ENCODE data around the gene MTMR3.
A peak's percentile ranks its signal among the peaks of the same experiment; 100 is the strongest.
"Not testable (repeated sequence)": the region's sequence is repeated elsewhere in the genome, so short reads cannot be mapped to it uniquely, and the experiment has no call there.

Gene MTMR3

DNA sequence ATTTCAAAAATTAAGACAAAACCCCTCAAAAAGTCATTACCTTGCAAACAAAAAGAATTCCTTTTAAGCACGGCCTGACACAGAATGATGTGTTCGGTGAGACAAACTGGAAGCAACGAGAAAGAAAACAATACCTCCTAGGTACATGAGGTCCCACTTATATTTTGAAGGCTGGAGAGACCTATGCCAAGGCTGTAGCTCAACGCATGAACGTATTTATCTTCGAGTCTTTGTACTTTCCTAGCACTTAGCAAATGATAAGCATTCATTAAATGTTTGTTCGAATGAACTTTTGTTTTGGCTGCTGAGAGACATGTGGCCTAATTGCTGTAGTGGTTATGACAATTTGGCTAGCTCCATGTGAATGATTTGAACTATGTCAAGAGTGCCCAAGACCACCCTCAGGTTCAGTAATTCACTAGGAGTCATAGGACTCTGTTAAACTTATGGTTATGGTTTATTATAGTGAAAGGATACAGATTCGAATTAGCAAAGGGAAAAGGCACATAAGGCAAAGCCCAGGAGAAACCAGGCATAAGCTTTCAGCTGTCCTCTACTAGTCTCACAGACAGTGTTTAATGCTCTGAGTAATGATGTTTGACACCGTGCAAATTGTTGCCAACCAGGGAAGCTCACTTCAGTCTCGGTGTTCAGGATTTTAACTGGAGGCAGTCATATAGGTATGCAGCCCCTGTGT lies 171.2 kb downstream of the MTMR3 start:
- DNase-seq (ENCODE audit: low read depth), result no peak

DNA sequence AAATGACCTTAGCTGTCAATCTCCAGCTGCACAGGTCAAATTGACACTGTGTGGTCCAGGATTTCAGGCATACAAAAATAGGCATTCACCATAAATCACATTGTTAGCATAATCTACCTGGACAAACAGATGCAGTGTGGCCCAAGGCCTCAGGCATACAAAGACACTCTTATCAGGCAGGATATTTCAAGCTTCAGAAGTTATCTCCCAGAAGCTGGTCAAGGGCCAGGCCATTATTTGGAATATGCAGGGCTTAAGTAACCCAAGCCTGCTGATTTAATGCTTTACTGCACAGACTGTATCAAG lies 171.7 kb downstream of the MTMR3 start:
- no peak for DNase-seq (ENCODE audit: low read depth)

DNA sequence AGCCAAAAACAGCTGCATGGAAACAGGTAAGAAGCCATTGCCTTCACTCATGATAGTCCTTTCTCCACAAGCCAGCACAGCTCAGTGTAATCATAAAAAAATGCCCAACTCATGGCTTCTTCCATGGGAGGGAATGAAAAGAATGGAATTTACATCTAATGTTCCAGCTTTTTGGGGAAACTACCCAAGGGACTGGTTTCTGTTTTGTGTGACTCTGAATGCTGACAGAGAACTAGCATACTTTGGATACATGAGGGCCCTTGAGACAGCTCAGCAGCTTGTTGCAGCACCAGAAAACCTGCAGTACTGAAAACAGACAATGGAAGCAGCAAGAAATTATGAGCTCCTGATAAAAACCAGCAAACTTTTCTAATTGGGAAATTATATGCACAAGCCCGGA lies 173.0 kb downstream of the MTMR3 start:
- peak; percentile 20 for DNase-seq (ENCODE audit: low read depth)

DNA sequence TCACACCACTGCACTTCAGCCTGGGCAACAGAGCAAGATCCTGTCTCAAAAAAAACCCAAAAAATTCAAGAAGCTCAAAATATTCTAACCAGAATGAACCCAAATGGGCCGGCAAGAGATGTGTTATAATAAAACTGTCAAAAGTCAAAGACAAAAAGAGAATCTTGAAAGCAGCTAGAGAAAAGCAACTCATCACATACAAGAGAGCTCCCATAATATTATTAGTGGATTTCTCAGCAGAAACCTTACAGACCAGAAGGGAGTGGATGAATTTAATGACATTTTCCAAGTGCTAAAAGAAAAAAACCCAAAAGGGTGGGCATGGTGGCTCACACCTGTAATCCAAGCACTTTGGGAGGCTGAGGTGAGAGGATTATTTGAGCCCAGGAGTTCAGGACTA lies 174.4 kb downstream of the MTMR3 start:
- no peak for DNase-seq (ENCODE audit: low read depth)

DNA sequence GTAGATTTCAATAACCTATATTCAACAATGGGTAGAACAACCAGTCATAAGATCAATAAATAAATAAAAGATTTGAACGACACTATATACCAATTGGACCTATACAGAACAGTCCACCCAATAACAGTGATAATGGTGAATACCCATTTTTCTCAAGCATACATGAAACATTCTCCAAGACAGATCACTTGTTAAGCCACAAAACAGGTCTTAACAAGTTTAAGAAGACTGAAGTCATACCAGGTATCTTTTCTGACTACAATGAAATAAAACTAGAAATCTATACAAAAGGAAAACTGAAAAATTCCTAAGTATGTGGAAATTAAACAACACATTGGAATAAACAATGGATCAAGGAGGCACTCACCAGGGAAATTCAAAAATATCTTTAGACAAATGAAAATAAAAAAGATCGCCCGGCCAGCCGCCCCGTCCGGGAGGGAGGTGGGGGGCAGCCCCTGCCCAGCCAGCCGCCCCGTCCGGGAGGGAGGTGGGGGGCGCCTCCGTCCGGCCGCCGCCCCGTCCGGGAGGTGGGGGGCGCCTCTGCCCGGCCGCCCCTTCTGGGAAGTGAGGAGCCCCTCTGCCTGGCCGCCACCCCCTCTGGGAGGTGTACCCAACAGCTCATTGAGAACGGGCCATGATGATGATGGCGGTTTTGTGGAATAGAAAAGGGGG lies 176.5 kb downstream of the MTMR3 start:
- not testable (repeated sequence) for DNase-seq (ENCODE audit: low read depth)

DNA sequence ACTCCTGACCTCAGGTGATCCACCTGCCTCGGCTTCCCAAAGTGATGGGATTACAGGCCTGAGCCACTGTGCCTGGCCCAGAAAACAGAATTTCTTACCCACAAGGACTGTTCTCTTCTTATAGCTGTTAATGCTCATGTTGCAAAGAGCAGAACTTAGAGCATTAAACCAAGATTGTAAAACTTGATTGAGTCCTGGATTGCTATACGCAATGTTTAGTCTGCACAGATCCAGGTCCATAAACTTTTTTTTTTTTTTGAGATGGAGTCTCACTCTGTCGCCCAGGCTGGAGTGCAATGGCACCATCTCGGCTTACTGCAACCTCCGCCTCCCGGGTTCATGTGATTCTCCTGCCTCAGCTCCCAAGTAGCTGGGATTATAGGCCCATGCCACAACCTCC lies 178.1 kb downstream of the MTMR3 start:
- DNase-seq (ENCODE audit: low read depth), result not testable (repeated sequence)

DNA sequence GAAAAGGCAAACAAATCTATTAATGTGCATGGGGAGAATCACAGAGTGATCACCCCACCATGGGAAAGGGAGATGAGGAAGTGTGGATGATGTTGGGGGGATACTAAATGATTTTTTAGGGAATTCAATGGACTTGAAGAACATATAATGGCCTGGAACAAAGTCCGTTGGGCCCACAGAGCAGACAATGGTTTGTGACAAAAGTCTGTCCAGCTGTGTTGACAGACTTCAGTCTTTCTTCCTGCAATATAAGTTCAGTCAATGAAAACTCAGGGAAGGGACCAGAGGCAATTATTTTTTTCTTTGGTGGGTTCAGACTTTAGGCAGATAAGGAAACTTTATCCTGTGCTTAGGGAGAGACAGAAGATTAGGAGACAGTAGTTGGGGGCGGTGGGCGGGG lies 179.3 kb downstream of the MTMR3 start:
- no peak for DNase-seq (ENCODE audit: low read depth)

DNA sequence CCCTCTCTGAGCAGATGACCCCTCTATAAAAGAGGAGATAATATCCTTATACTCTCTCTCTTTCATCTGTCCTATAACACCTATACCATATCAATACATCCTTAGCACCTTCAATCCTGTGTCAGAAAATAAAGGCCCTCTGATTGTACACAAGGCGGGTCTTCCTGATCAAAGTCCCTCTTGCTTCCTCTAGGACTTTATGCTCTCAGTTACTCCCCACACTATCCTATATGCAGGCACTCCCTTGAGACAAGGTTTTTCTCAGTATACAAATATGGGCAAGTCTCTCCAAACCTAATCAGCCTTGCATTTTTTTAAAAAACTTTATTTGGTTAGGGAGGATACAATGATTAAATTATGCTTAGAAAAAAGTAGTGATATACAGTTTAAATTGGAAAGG lies 180.0 kb downstream of the MTMR3 start:
- no peak for DNase-seq (ENCODE audit: low read depth)

DNA sequence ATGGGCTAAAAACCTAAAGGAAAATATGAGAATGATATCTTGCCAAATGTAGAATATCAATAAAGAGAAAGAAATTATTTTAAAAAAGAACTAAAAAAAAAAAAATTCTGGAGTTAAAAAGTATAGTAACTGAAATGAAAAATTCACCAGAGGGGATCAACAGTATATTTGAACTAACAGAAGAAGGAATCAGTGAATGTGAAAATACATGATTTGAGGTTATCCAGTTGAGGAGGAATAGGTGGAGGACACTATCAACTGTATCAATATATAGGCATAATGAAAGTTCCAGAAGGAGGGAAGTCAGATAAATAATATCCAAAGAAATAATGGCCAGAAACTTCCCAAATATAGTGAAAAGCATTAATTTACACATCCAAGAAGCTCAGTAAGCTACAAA lies 181.2 kb downstream of the MTMR3 start:
- no peak for DNase-seq (ENCODE audit: low read depth)

DNA sequence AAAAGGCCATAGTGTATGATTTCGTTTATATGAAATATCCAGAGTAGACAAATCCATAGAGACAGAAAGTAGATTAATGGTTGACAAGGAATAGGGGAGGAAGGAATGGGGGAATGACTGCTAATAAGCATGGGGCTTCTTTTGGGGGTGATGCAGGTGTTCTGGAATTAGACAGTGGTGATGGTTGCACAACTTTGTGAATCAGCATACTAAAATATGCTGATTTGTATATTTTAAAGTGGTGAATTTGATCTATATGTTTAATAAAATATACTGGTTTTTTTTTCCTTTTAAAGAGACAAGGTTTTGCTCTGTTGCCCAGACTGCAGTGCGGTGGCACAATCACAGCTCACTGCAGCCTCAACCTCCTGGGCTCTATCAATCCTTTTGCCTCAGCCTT lies 190.8 kb downstream of the MTMR3 start:
- DNase-seq (ENCODE audit: low read depth), result no peak

DNA sequence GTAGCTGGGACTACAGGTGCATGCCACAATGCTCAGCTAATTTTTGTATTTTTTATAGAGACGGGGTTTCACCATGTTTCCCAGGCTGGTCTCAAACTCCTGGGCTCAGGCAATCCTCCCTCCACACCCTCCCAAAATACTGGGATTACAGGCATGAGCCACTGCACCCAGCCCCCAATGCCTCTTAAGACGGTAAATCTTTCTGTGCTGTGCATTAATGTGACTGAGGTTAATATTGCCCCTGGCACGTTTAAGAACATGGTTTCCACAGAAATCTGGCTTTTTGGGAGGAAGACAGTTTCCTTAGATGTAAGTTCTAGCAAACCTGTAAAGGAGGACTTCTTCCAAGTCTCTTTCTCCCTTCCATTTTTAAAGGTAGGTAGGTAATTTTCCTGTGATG lies 191.2 kb downstream of the MTMR3 start:
- DNase-seq (ENCODE audit: low read depth), result no peak

DNA sequence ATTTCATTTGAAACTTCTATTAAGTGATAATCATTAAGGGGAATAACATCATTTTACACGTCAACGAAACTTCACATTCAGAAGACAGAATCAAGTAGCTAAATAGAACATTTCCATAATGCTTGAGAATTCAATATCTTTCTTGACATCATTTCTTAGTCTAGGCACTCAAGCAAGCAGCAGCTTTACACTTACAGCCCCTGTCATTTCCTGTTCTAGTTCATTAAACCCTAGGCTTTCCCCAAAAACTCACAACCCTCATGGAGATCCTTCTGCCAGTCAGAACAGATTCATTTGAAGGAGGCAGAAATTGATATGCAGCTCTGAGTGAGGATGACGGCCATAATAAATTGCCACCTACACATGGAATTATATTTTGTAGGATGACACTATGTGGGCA lies 192.0 kb downstream of the MTMR3 start:
- no peak for DNase-seq (ENCODE audit: low read depth)

DNA sequence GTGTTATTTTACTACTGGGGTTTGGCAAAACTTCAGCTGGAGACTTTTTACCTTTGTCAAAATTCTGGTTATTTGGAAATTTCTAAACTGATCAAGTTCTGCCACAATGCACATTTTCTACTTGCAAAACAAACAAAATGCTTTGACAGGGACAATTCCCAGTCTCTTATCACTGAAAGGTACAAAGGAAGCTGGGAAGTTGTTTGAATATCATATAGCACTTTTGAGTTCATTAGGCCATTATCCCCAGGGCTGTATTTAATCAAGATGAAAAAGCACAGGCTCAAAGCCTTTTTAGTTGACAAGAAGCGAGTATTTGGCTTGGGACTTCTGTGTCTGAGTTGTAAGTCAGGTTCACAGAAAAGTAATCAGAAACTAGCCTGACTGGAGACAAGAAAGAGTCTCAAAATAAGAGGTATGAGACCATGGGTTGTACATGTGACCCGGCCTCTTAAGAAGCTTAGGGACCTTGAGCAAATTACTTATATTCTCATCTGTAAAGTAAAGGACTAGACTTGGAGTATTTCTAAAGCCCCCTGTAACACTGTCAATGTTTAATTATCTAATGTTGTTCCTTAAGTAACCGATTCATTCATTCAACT lies 194.4 kb downstream of the MTMR3 start:
- no peak for DNase-seq (ENCODE audit: low read depth)

DNA sequence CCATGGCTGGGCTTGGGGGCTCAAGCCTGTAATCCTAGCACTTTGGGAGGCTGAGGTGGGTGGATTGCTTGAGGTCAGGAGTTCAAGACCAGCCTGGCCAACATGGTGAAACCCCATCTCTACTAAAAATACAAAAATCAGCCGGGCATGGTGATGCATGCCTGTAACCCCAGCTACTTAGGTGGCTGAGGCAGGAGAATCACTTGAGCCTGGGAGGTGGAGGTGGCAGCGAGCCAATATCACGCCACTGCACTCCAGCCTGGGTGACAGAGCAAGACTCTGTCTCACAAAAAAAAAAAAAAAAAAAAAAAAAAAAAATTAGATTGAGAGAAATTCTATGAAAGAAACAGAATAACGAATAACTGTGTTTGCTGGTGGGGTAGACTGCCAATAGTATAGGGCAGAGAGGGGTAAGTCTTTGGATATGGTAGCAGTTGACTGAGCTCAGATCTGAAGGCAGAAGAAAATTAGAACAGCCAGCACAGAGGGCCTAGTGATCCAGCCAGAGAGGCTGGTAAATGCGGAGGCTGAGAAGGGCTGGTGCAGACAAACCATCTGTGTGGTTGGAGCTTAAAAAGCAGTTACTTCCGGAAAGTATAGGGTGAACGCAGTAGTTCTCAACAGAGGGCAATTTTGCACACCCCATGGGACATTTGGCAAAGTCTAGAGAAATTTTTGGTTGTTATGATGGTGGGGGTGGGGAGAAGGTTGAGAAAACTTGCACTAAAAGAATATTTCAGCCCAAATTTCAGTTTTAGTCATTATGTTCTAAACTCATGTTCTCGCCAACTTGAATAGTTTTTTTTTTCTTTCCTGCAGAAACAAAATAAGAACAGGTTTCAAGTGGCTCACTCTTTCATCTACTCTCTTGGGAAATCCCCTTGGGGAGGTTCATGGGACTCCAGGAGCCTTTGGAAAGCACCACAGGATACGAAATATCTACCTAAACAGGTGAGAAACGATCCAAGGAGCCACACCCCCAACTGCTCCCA lies 195.6 kb downstream of the MTMR3 start:
- no peak for DNase-seq (ENCODE audit: low read depth)

DNA sequence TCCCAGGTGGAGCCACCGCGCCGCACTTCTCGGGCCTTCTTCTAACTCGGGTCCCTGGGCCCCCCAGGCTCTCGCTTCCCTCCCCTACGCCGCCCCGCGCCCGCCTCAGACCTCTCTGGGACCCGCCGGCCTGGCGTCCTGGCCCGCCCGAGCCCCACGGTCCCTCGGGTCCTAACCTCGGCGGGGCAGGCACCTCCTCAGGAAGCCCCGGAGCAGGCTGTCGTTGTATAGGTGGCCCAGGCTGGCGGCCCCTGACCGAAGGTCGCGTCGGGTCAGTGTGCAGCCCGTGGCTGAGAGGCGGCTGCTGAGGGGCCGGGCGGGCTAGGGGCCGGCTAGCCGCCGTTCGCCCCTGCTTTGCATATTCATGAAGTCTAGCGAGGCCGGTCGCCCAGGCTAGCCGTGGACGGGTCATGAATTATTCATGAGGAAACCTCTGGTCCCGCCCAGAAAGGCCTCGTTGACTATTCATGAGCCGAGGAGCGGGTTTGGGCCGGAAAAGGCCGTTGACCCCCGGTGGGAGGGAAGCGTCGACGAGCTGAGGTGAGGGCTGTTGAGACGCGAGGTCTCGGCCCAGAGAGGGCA lies 197.1 kb downstream of the MTMR3 start, which contains the start of gene HORMAD2:
Gene HORMAD2 (plus strand): TSS at position 513 of the 582 bp plus-strand sequence. CDS start 13,489 bp downstream, outside the sequence.
- DNase-seq (ENCODE audit: low read depth), result no peak
